Mucosa of stomach (tissue), 1 donor: ENCODE measurements around the gene VDR.
"Not testable (repeated sequence)": the region's sequence is repeated elsewhere in the genome, so short reads cannot be mapped to it uniquely, and the experiment has no call there.

Experiments
- H3K27me3 ChIP-seq: one replicate; pipeline ENCODE4 v1.7.0; 2013; ENCODE audit warnings: mild to moderate bottlenecking, low read length; ENCODE audit not compliant: control insufficient read depth, insufficient read depth
- H3K36me3 ChIP-seq: one replicate; pipeline ENCODE4 v1.7.0; 2013; ENCODE audit warnings: low read length; ENCODE audit not compliant: control insufficient read depth, insufficient read depth
- H3K4me1 ChIP-seq: one replicate; pipeline ENCODE4 v1.7.0; 2013; ENCODE audit warnings: mild to moderate bottlenecking, low read length; ENCODE audit not compliant: control insufficient read depth, insufficient read depth
- H3K4me3 ChIP-seq: one replicate; pipeline ENCODE4 v1.7.0; 2013; ENCODE audit warnings: low read length
- H3K9ac ChIP-seq: one replicate; pipeline ENCODE4 v1.7.0; 2013; ENCODE audit warnings: mild to moderate bottlenecking, low read length, moderate library complexity
- H3K9me3 ChIP-seq: one replicate; pipeline ENCODE4 v1.7.0; 2013; ENCODE audit warnings: mild to moderate bottlenecking, low read length, moderate library complexity; ENCODE audit not compliant: control insufficient read depth
- donor health status: Pancreatic carcinoma.

The VDR gene

GRCh38 chr12:47848853-47849252, 55.9 kb downstream of the VDR start:
- Histone ChIP-seq H3K36me3 (no peaks in the 10 kb centered on the region), H3K27me3 (no peaks in the 10 kb centered on the region), H3K9ac (no peak overlapping the region)

GRCh38 chr12:47846294-47846996, 58.3 kb downstream of the VDR start:
- no peak overlapping the region for H3K9ac ChIP-seq
- no peaks in the 10 kb centered on the region for H3K4me1 ChIP-seq
- H3K4me3 ChIP-seq: no peak overlapping the region
- no peaks in the 10 kb centered on the region for H3K27me3 ChIP-seq
- H3K36me3 ChIP-seq: no peaks in the 10 kb centered on the region
- no peaks in the 10 kb centered on the region for H3K9me3 ChIP-seq

More at GRCh38 chr12:47848853-47849252, 55.9 kb downstream of the VDR start:
- no peaks in the 10 kb centered on the region for H3K9me3 ChIP-seq
- H3K4me3 ChIP-seq: no peak overlapping the region
- no peaks in the 10 kb centered on the region for H3K4me1 ChIP-seq

GRCh38 chr12:47845081-47845480, 59.7 kb downstream of the VDR start:
- H3K4me3 ChIP-seq: no peak overlapping the region
- no peaks in the 10 kb centered on the region for H3K9me3 ChIP-seq
- no peaks in the 10 kb centered on the region for H3K27me3 ChIP-seq
- H3K36me3 ChIP-seq: no peaks in the 10 kb centered on the region
- H3K4me1 ChIP-seq: no peaks in the 10 kb centered on the region
- no peak overlapping the region for H3K9ac ChIP-seq

- no peaks in the 10 kb centered on the region for H3K9me3 ChIP-seq
- no peak overlapping the region for H3K4me3 ChIP-seq
- H3K27me3 ChIP-seq: no peaks in the 10 kb centered on the region
- H3K4me1 ChIP-seq: no peaks in the 10 kb centered on the region
- H3K9ac ChIP-seq: no peak overlapping the region
- H3K36me3 ChIP-seq: no peaks in the 10 kb centered on the region
These were observed 60.4 kb downstream of the VDR start for GRCh38 chr12:47844264-47845019.

GRCh38 chr12:47843226-47843980, 61.4 kb downstream of the VDR start:
- Histone ChIP-seq H3K4me3 (no peak overlapping the region), H3K9me3 (no peaks in the 10 kb centered on the region), H3K36me3 (no peaks in the 10 kb centered on the region), H3K4me1 (no peaks in the 10 kb centered on the region), H3K27me3 (no peaks in the 10 kb centered on the region), H3K9ac (no peak overlapping the region)

- H3K9me3 ChIP-seq, H3K36me3 ChIP-seq, H3K4me1 ChIP-seq, H3K9ac ChIP-seq, H3K4me3 ChIP-seq, H3K27me3 ChIP-seq: not testable (repeated sequence)
These were observed 62.3 kb downstream of the VDR start for GRCh38 chr12:47842543-47842942.

GRCh38 chr12:47841910-47842309, 62.9 kb downstream of the VDR start:
- H3K4me1 ChIP-seq: peaks cover 4% of the 10 kb centered on the region
- H3K9ac ChIP-seq: no peak overlapping the region
- no peak overlapping the region for H3K4me3 ChIP-seq
- no peaks in the 10 kb centered on the region for H3K27me3 ChIP-seq
- no peaks in the 10 kb centered on the region for H3K36me3 ChIP-seq
- no peaks in the 10 kb centered on the region for H3K9me3 ChIP-seq

- no peaks in the 10 kb centered on the region for H3K36me3 ChIP-seq
- no peak overlapping the region for H3K9ac ChIP-seq
- H3K9me3 ChIP-seq: no peaks in the 10 kb centered on the region
- no peaks in the 10 kb centered on the region for H3K27me3 ChIP-seq
- no peak overlapping the region for H3K4me3 ChIP-seq
- peaks cover 4% of the 10 kb centered on the region for H3K4me1 ChIP-seq
These were observed 63.3 kb downstream of the VDR start for GRCh38 chr12:47841501-47841900.

GRCh38 chr12:47840571-47840970, 64.2 kb downstream of the VDR start:
- Histone ChIP-seq H3K9me3 (no peaks in the 10 kb centered on the region), H3K4me3 (no peak overlapping the region), H3K4me1 (peaks cover 4% of the 10 kb centered on the region), H3K9ac (no peak overlapping the region), H3K36me3 (no peaks in the 10 kb centered on the region), H3K27me3 (no peaks in the 10 kb centered on the region)

GRCh38 chr12:47839214-47839876, 65.4 kb downstream of the VDR start:
- no peaks in the 10 kb centered on the region for H3K36me3 ChIP-seq
- no peak overlapping the region for H3K4me3 ChIP-seq
- H3K4me1 ChIP-seq: peaks cover 4% of the 10 kb centered on the region
- H3K9me3 ChIP-seq: no peaks in the 10 kb centered on the region
- no peaks in the 10 kb centered on the region for H3K27me3 ChIP-seq
- H3K9ac ChIP-seq: no peak overlapping the region

GRCh38 chr12:47838286-47838931, 66.4 kb downstream of the VDR start:
- H3K4me1 ChIP-seq: peaks cover 4% of the 10 kb centered on the region
- no peak overlapping the region for H3K4me3 ChIP-seq
- H3K9ac ChIP-seq: no peak overlapping the region
- no peaks in the 10 kb centered on the region for H3K9me3 ChIP-seq
- no peaks in the 10 kb centered on the region for H3K27me3 ChIP-seq
- H3K36me3 ChIP-seq: no peaks in the 10 kb centered on the region
